HepG2 (cell line): Measurements from ENCODE around the gene DEFB123. TPM values are rescaled to one million over a fixed set of nuclear protein-coding genes. Genes with fewer than 3 reads are reported as not detected.
A peak's percentile ranks its signal among the peaks of the same experiment; 100 is the strongest.

ENCODE experiments used
- ATAC-seq: fragments of 200-7000 bp; cut with Tn5 transposase; 3 replicates; pipeline ENCODE4 v1.9.1; 2020; ENCODE audit warnings: mild to moderate bottlenecking, moderate library complexity
- BruUV-seq: library from RNA; stranded (reverse); fragments of 400-500 nt; replicated peaks from 2 replicates; lab custom pipeline; 2021; lab: Mats Ljungman, UMichigan
- CTCF ChIA-PET: fragments of 300-600 bp; formaldehyde crosslinking; extraction: SDS; loops from one replicate; lab custom pipeline; 2021; ENCODE audit warnings: low total read pairs, inconsistent platforms, low intra/inter-chr PET ratio; lab: Yijun Ruan, JAX
- POLR2A ChIA-PET: fragments of 350-600 bp; sonication (Branson Sonifier 250); formaldehyde crosslinking; loops from one replicate; lab custom pipeline; 2020; ENCODE audit warnings: antibody characterized with exemption, inconsistent platforms; lab: Yijun Ruan, JAX
- DNase-seq: peaks from one replicate; pipeline ENCODE4 v3.0.0-alpha.2; 2015; ENCODE audit warnings: low spot score
- FAIRE-seq: peaks from 3 replicates; lab custom pipeline; 2011; peaks lifted over from hg19 to GRCh38; lab: Jason Lieb, UNC
- H2AFZ ChIP-seq: one replicate; pipeline ENCODE4 v1.6.1; 2011; ENCODE audit warnings: low read length, inconsistent platforms
- H3K27ac ChIP-seq: fragments of 300-600 bp; 3 replicates; pipeline ENCODE4 v1.8.0; 2011; ENCODE audit warnings: mixed run types, mild to moderate bottlenecking, mixed read lengths, low read length, inconsistent platforms; ENCODE audit not compliant: insufficient read depth; ENCODE audit errors: extremely low read length
- H3K27me3 ChIP-seq, 2 experiments: fragments of 200-600 bp in 1 of 2; 2 replicates in 1 of 2; 3 replicates in 1 of 2; pipeline versions ENCODE4 v1.6.0 to v1.8.0; 2011; ENCODE audit warnings: low read length in 2 of 2, mild to moderate bottlenecking in 2 of 2, moderate library complexity in 2 of 2, inconsistent platforms in 1 of 2; ENCODE audit not compliant: insufficient read depth in 2 of 2, control insufficient read depth in 1 of 2
- H3K36me3 ChIP-seq, 2 experiments: fragments of 200-600 bp in 1 of 2; replicated peaks in 1 of 2; 2 replicates in 1 of 2; 3 replicates in 1 of 2; pipeline versions ENCODE4 v1.5.1 to v1.8.0; 2011; ENCODE audit warnings: low read length in 2 of 2, inconsistent platforms in 1 of 2; ENCODE audit not compliant: insufficient read depth in 2 of 2, control insufficient read depth in 1 of 2
- H3K4me1 ChIP-seq: 2 replicates; pipeline ENCODE4 v1.5.1; 2012; ENCODE audit warnings: low read length, inconsistent platforms; ENCODE audit not compliant: insufficient read depth
- H3K4me2 ChIP-seq: 2 replicates; pipeline ENCODE4 v1.6.0; 2011; ENCODE audit warnings: low read depth, low read length, inconsistent platforms
- H3K4me3 ChIP-seq, 3 experiments: fragments of 200-600 bp in 1 of 3; sonication (generic), shearing (Covaris generic) in 1 of 3; replicated peaks in 1 of 3; 2 replicates each; pipeline ENCODE4 v1.5.1; 2011 to 2016; ENCODE audit warnings: low read length in 3 of 3, inconsistent platforms in 2 of 3, low read depth in 2 of 3, mild to moderate bottlenecking in 2 of 3, control low read depth in 1 of 3, mixed read lengths in 1 of 3; ENCODE audit not compliant: insufficient read depth in 1 of 3
- H3K79me2 ChIP-seq: one replicate; pipeline ENCODE4 v1.6.1; 2011; ENCODE audit warnings: low read length, inconsistent platforms; ENCODE audit not compliant: insufficient read depth
- H3K9ac ChIP-seq: 2 replicates; pipeline ENCODE4 v1.6.0; 2011; ENCODE audit warnings: mild to moderate bottlenecking, low read depth, low read length, inconsistent platforms; ENCODE audit not compliant: insufficient read depth
- H3K9me3 ChIP-seq: 2 replicates; pipeline ENCODE4 v1.5.1; 2012; ENCODE audit warnings: mild to moderate bottlenecking, low read length
- H4K20me1 ChIP-seq: 2 replicates; pipeline ENCODE4 v1.6.0; 2011; ENCODE audit warnings: inconsistent platforms, mild to moderate bottlenecking, low read length, moderate library complexity; ENCODE audit not compliant: insufficient read depth
- NFKB2 ChIP-seq: sonication (generic); formaldehyde crosslinking; IDR thresholded peaks from 2 replicates; pipeline ENCODE4 v1.4.0; 2020; ENCODE audit warnings: missing genetic modification reagents, borderline replicate concordance
- NPAS2 ChIP-seq: sonication (generic); formaldehyde crosslinking; IDR thresholded peaks from 2 replicates; pipeline ENCODE4 v1.8.0; 2022; ENCODE audit warnings: mild to moderate bottlenecking, missing genetic modification reagents, borderline replicate concordance
- PHB2 ChIP-seq: fragments of 450-650 bp; IDR thresholded peaks from 2 replicates; pipeline ENCODE4 v1.6.1; 2018; ENCODE audit not compliant: partially characterized antibody
- REST ChIP-seq, 2 experiments: IDR thresholded peaks; 2 replicates each; pipeline ENCODE4 v1.6.1; 2011 to 2012; ENCODE audit warnings: low read length in 2 of 2, borderline replicate concordance in 1 of 2, low read depth in 1 of 2, mild to moderate bottlenecking in 1 of 2, moderate library complexity in 1 of 2
- SIN3B ChIP-seq: fragments of 150-350 bp; IDR thresholded peaks from 2 replicates; pipeline ENCODE4 v1.6.1; 2014; ENCODE audit warnings: low read length
- SP4 ChIP-seq: sonication (generic); formaldehyde crosslinking; IDR thresholded peaks from 2 replicates; pipeline ENCODE4 v1.8.1; 2023; ENCODE audit warnings: mild to moderate bottlenecking, missing genetic modification reagents
- TRIM24 ChIP-seq: sonication (generic); formaldehyde crosslinking; IDR thresholded peaks from 2 replicates; pipeline ENCODE4 v1.8.0; 2022; ENCODE audit warnings: mild to moderate bottlenecking, missing genetic modification reagents
- U2AF2 ChIP-seq: fragments of 200-400 bp; formaldehyde crosslinking; IDR thresholded peaks from 2 replicates; pipeline ENCODE4 v1.6.1; 2017; ENCODE audit warnings: low read depth, mild to moderate bottlenecking, low read length
- ZFP36 ChIP-seq: fragments of 150-350 bp; IDR thresholded peaks from 2 replicates; pipeline ENCODE4 v1.6.1; 2018; ENCODE audit warnings: borderline replicate concordance, low read length, low read depth; ENCODE audit not compliant: partially characterized antibody
- ZFP82 ChIP-seq: sonication (generic); formaldehyde crosslinking; IDR thresholded peaks from 2 replicates; pipeline ENCODE4 v1.5.1; 2020; ENCODE audit warnings: mild to moderate bottlenecking, missing genetic modification reagents, borderline replicate concordance
- ZNF251 ChIP-seq: sonication (generic); formaldehyde crosslinking; IDR thresholded peaks from 2 replicates; pipeline ENCODE4 v1.9.0; 2021; ENCODE audit warnings: mild to moderate bottlenecking, missing genetic modification reagents
- ZNF414 ChIP-seq: sonication (generic); formaldehyde crosslinking; IDR thresholded peaks from 2 replicates; pipeline ENCODE4 v1.5.0; 2020; ENCODE audit warnings: missing genetic modification reagents
- ZNF446 ChIP-seq: sonication (generic); formaldehyde crosslinking; IDR thresholded peaks from 2 replicates; pipeline ENCODE4 v1.5.0; 2020; ENCODE audit warnings: mild to moderate bottlenecking, missing genetic modification reagents
- ZNF616 ChIP-seq: sonication (generic); formaldehyde crosslinking; IDR thresholded peaks from 2 replicates; pipeline ENCODE4 v1.5.0; 2020; ENCODE audit warnings: low read depth, mild to moderate bottlenecking, missing genetic modification reagents
- ZNF629 ChIP-seq: sonication (generic); formaldehyde crosslinking; conservative IDR thresholded peaks from 2 replicates; pipeline ENCODE4 v1.5.0; 2020; ENCODE audit warnings: missing genetic modification reagents
- ZSCAN29 ChIP-seq: sonication (generic); formaldehyde crosslinking; conservative IDR thresholded peaks from 2 replicates; pipeline ENCODE4 v1.4.0; 2020; ENCODE audit warnings: mild to moderate bottlenecking, missing genetic modification reagents
- WGBS: methylation state at CpG from one replicate; pipeline ENCODE4 v1.1.6; 2017; ENCODE audit warnings: low lambda C conversion rate; 5-methylcytosine and 5-hydroxymethylcytosine counted together
- in situ Hi-C: cut with HindIII; loops from 2 replicates; pipeline ENCODE4 v1.10.0; 2017; ENCODE audit warnings: low pct_unique_long_range_greater_than_20kb; ENCODE audit not compliant: extremely low pct_ligation_motif_present
- intact Hi-C: fragments of 100-400 bp; cut with micrococcal nuclease; formaldehyde crosslinking; loops from one replicate; pipeline ENCODE4 v1.10.0; 2022; ENCODE audit not compliant: unreplicated experiment
- polyA plus RNA-seq, 8 experiments: library from polyadenylated mRNA; depleted of rRNA in 3 of 8; stranded (reverse) in 7 of 8; unstranded in 1 of 8; fragments of >200 nt; fragmentation: Illumina TruSeq in 4 of 8; extraction: Trizol in 4 of 8; gene quantifications; 2 replicates each; pipeline versions ENCODE4 v1.2.1 to v1.2.3, GENCODE V29; 2011 to 2016; ENCODE audit warnings: low read depth in 4 of 8, missing spikeins in 1 of 8, mixed read lengths in 1 of 8; ENCODE audit not compliant: insufficient read depth in 1 of 8
- total RNA-seq, 5 experiments: library from RNA; depleted of rRNA; stranded (reverse); fragments of >200 nt; fragmentation: Illumina TruSeq; extraction: Trizol; gene quantifications; 2 replicates each; pipeline ENCODE4 v1.2.3, GENCODE V29; 2016; ENCODE audit warnings: low read depth in 1 of 5

The DEFB123 gene
- total and polyA plus RNA-seq, 2 of the 13 experiments (the other 11 are each of a cell fraction or from before 2014, with no cell fraction given), result not detected

- Histone ChIP-seq H3K9ac (no peak overlapping the region), H3K4me2 (no peak overlapping the region), H3K4me1 (no peaks in the 10 kb centered on the region), H2AFZ (no peak overlapping the region), H4K20me1 (no peaks in the 10 kb centered on the region), H3K27me3 (peaks cover 3 to 27% of the 10 kb centered on the region in 2 experiments; a peak in 3 of 5 replicates), H3K36me3 (no peaks in the 10 kb centered on the region), H3K4me3 (no peak overlapping the region), H3K9me3 (no peaks in the 10 kb centered on the region), H3K79me2 (no peaks in the 10 kb centered on the region), H3K27ac (no peak overlapping the region)
- WGBS, result 5% methylated on average over 3 of the region's 3 CpGs
- peak; percentile 77 for TF ChIP-seq ZNF629
- no peak for TF ChIP-seq ZNF446 (CRISPR knock-in tag)
- DNase-seq (no peak), FAIRE-seq (no peak), ATAC-seq (no peak)
- POLR2A ChIA-PET, result no interaction called here
- intact Hi-C loops (no loop called here), in situ Hi-C loops (no loop called here)
- CTCF ChIA-PET, result no interaction called here
- no TSS peak for BruUV-seq
Measured at GRCh38 chr20:31489152-31489551, 48.7 kb downstream of the DEFB123 start.

DNA sequence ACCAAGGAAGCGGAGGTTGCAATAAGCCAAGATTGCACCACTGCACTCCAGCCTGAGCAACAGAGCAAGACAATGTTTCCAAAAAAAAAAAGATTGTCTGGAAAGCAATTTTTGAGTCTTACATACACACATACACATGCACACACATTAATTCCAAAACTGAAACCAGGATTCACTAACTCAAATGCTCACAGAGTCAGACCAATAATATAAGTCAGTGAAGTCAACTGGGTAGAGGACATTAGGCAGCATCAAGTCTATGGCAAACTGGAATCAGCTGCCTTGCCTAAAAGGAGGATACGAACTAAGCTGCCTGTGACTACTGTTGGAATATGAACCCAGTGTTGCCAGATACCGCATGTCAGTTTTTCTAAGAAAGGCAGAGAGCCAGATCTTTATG is 50.3 kb downstream of the DEFB123 start:
- CTCF ChIA-PET, result no interaction called here
- intact Hi-C loops, result no loop called here
- TF ChIP-seq SP4 (CRISPR knock-in tag), result no peak
- TF ChIP-seq NFKB2 (CRISPR knock-in tag), result no peak
- TF ChIP-seq ZSCAN29 (CRISPR knock-in tag), result no peak
- TF ChIP-seq REST (IDR thresholded peaks at IDR 0.05; ENCODE audit: borderline replicate concordance in 1 of 2, low read depth in 1 of 2, low read length in 2 of 2), result no peak
- TF ChIP-seq PHB2, result no peak
- TF ChIP-seq U2AF2, result no peak
- TF ChIP-seq ZNF251, result no peak
- no peak for TF ChIP-seq ZFP36
- no peak for TF ChIP-seq TRIM24 (CRISPR knock-in tag)
- TF ChIP-seq ZFP82 (CRISPR knock-in tag), result no peak
- TF ChIP-seq NPAS2, result no peak
- TF ChIP-seq ZNF414 (CRISPR knock-in tag), result no peak
- TF ChIP-seq ZNF616, result no peak
- TF ChIP-seq SIN3B, result no peak

More for the DNA sequence above, 50.3 kb downstream of the DEFB123 start:
- Histone ChIP-seq H3K36me3 (no peaks in the 10 kb centered on the region), H3K27me3 (peaks cover 3 to 13% of the 10 kb centered on the region in 2 experiments; a peak in 3 of 5 replicates), H3K79me2 (no peaks in the 10 kb centered on the region), H3K4me3 (no peak overlapping the region), H3K4me1 (no peaks in the 10 kb centered on the region), H3K9ac (no peak overlapping the region), H4K20me1 (no peaks in the 10 kb centered on the region), H2AFZ (no peak overlapping the region), H3K4me2 (no peak overlapping the region), H3K27ac (no peak overlapping the region), H3K9me3 (no peaks in the 10 kb centered on the region)
- WGBS, result 21% methylated on average over 3 of the region's 3 CpGs
- BruUV-seq, result no TSS peak
- DNase-seq (no peak), ATAC-seq (no peak), FAIRE-seq (no peak)
- POLR2A ChIA-PET, result no interaction called here
- in situ Hi-C loops, result no loop called here
